Uterus (tissue), 4 donors: ENCODE data around the gene CRTAC1. TPM values are rescaled to one million over a fixed set of nuclear protein-coding genes. Genes with fewer than 3 reads are reported as not detected.

Source experiments
- DNase-seq, 2 donors: peaks; one replicate each; pipeline ENCODE4 v3.0.0-alpha.2; 2019 to 2020
- H3K27ac ChIP-seq, 2 donors: fragments of 200-600 bp; sonication (generic); 1 replicate in 1 of 2; 2 replicates in 1 of 2; pipeline ENCODE4 v1.5.1; 2016 to 2018
- H3K27me3 ChIP-seq, 2 donors: fragments of 200-600 bp; sonication (generic); one replicate each; pipeline ENCODE4 v1.5.1; 2018 to 2019; ENCODE audit warnings: control low read depth in 1 of 2
- H3K36me3 ChIP-seq, 2 donors: fragments of 200-600 bp; sonication (generic); one replicate each; pipeline ENCODE4 v1.5.1; 2019; ENCODE audit warnings: control low read depth in 1 of 2
- H3K4me1 ChIP-seq, 2 donors: fragments of 200-600 bp; sonication (generic); one replicate each; pipeline ENCODE4 v1.5.1; 2018 to 2019; ENCODE audit warnings: control low read depth in 1 of 2
- H3K4me3 ChIP-seq, 2 donors: fragments of 200-600 bp; sonication (generic); 1 replicate in 1 of 2; 2 replicates in 1 of 2; pipeline ENCODE4 v1.5.1; 2018 to 2019; ENCODE audit warnings: mild to moderate bottlenecking in 1 of 2
- H3K9me3 ChIP-seq, 2 donors: fragments of 200-600 bp; sonication (generic); one replicate each; pipeline ENCODE4 v1.5.1; 2019; ENCODE audit warnings: control low read depth in 1 of 2
- CTCF ChIP-seq, 4 experiments: fragments of 200-600 bp in 2 of 4; fragments of 450-650 bp in 2 of 4; sonication (generic) in 2 of 4; IDR thresholded peaks; one replicate each; pipeline ENCODE4 v1.5.1; 2016 to 2019; ENCODE audit warnings: antibody characterized with exemption in 4 of 4, mild to moderate bottlenecking in 2 of 4, moderate library complexity in 1 of 4
- POLR2A ChIP-seq, 2 donors: fragments of 450-650 bp; IDR thresholded peaks; one replicate each; pipeline ENCODE4 v1.6.1; 2016; ENCODE audit warnings: antibody characterized with exemption in 2 of 2, mild to moderate bottlenecking in 1 of 2, moderate library complexity in 1 of 2
- intact Hi-C: fragments of 100-400 bp; cut with DNase I; formaldehyde crosslinking; loops from one replicate; pipeline ENCODE4 v1.15.1; 2023; ENCODE audit warnings: low total_unique reads
- total RNA-seq, 4 donors: library from RNA; depleted of rRNA in 3 of 4; stranded (reverse); fragments of >200 nt in 3 of 4; gene quantifications; one replicate each; pipeline versions ENCODE4 v1.1.0 to v1.2.4, GENCODE V29; 2014 to 2023
- donor health status: DM: yes; HTN: yes; CAD: no.

Gene CRTAC1
- 1 to 10 TPM in 2 of 4 donors, under 1 TPM in 2; 0.26 to 7.5 (median 2.0) TPM for total RNA-seq

- peaks cover 11 to 14% of the 10 kb centered on the region in 2 donors for H3K27me3 ChIP-seq
Measured at GRCh38 chr10:98030093-98030821, at the start of gene CRTAC1. CRTAC1 (minus strand) TSS chr10:98030621; CDS start chr10:98030472, 149 bp downstream.

GRCh38 chr10:98078774-98079173 is 48.4 kb upstream of the CRTAC1 start:
- no peak for TF ChIP-seq POLR2A (IDR thresholded peaks at IDR 0.05)
- no peak for TF ChIP-seq CTCF (IDR thresholded peaks at IDR 0.05)
- DNase-seq, result no peak
- Histone ChIP-seq H3K9me3 (no peaks in the 10 kb centered on the region), H3K4me3 (no peak overlapping the region), H3K27me3 (no peaks in the 10 kb centered on the region), H3K36me3 (no peaks in the 10 kb centered on the region), H3K4me1 (no peaks in the 10 kb centered on the region), H3K27ac (no peak overlapping the region)
- intact Hi-C loops, result no loop called here

More at GRCh38 chr10:98030093-98030821, at the start of gene CRTAC1:
- H3K4me3 ChIP-seq, result peak within 1 kb of the TSS; percentile 31 to 34
- H3K27ac ChIP-seq, result no peak within 1 kb of the TSS
- intact Hi-C loops, result no loop called here
- no peaks in the 10 kb centered on the region for H3K9me3 ChIP-seq
- peak; percentile 40 to 70 for DNase-seq
- no peak for TF ChIP-seq CTCF (IDR thresholded peaks at IDR 0.05)
- TF ChIP-seq POLR2A (IDR thresholded peaks at IDR 0.05), result peak; percentile 42 to 64
- peaks cover 0 to 14% of the 10 kb centered on the region in 2 donors for H3K4me1 ChIP-seq
- no peaks in the 10 kb centered on the region for H3K36me3 ChIP-seq

DNA sequence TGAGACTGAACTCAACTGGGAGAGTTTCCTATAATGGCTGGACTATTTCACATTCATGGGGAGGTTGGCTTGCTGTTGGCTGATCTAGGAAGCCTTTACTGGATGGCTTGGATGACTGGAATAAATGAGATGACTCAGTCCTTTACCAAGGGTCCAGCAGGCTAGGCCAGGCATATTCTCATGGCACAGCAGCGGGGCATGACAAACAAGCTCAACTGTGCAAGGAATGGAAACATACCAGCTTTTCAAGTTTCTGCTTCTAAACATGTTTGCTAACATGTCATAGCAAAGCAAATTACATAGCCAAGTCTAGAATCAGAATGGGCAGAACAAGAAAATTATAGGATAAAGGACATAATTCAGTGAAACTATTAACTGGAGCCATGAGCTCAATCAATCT is 46.8 kb upstream of the CRTAC1 start:
- TF ChIP-seq POLR2A (IDR thresholded peaks at IDR 0.05) (no peak), CTCF (IDR thresholded peaks at IDR 0.05) (no peak)
- Histone ChIP-seq H3K4me3 (no peak overlapping the region), H3K36me3 (no peaks in the 10 kb centered on the region), H3K27me3 (no peaks in the 10 kb centered on the region), H3K9me3 (no peaks in the 10 kb centered on the region), H3K4me1 (no peaks in the 10 kb centered on the region), H3K27ac (no peak overlapping the region)
- intact Hi-C loops, result no loop called here
- no peak for DNase-seq

DNA sequence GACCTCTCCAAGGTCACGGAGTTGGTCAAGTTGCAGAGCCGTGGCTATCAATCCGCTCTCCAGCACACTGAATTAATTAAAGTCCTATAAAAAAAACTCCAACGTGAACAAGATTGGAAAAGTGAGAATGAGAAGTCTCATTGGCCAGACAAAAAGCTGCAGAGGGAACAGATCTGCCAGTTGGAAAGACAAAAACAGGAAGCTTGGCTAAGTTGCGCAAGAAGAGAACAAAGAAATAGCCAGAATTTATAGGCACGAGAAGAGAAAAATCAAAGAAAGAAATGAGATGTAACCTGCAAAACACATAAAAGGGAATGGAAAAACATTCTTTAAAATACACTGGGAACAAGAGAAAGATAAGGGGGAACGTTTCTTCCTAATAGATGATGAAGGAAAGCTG is 45.7 kb upstream of the CRTAC1 start:
- no peak overlapping the region for H3K27ac ChIP-seq
- H3K4me1 ChIP-seq, result no peaks in the 10 kb centered on the region
- intact Hi-C loops, result no loop called here
- no peaks in the 10 kb centered on the region for H3K27me3 ChIP-seq
- H3K4me3 ChIP-seq, result no peak overlapping the region
- no peak for DNase-seq
- H3K9me3 ChIP-seq, result no peaks in the 10 kb centered on the region
- TF ChIP-seq POLR2A (IDR thresholded peaks at IDR 0.05) (no peak), CTCF (IDR thresholded peaks at IDR 0.05) (no peak)
- no peaks in the 10 kb centered on the region for H3K36me3 ChIP-seq

DNA sequence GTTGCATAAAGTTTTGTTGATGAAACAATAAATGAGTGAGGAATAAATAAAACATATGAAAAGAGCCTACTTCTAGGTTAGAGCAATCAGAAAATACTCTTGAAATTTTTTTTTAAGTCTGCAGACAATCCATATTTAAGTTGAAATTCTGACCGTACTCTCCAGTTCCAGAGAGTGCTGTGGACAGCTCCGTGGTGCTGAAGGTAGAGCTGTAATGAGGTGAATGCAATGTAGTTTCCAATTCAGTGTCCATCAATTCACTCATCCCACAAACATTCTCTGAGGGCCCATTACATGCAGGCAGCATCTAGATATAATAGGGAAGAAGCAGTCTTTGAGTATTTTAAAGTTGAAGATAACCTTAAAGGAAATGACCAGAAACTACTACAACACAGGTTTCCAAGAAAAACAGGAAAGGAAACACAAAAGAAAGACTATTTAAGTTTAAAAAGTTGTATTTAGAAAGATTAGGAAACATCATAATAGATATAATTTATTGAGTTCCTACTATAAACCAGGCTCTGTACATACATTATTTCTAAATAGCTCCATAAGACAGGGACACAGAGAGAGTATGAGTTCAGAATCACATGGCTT is 44.0 kb upstream of the CRTAC1 start:
- no peak for DNase-seq
- Histone ChIP-seq H3K4me3 (no peak overlapping the region), H3K4me1 (no peaks in the 10 kb centered on the region), H3K36me3 (no peaks in the 10 kb centered on the region), H3K27ac (no peak overlapping the region), H3K27me3 (no peaks in the 10 kb centered on the region), H3K9me3 (no peaks in the 10 kb centered on the region)
- intact Hi-C loops, result no loop called here
- TF ChIP-seq POLR2A (IDR thresholded peaks at IDR 0.05) (no peak), CTCF (IDR thresholded peaks at IDR 0.05) (no peak)
